SK-N-SH treated with all-trans-retinoic acid at 6 μM for 48 hours (cell line): ENCODE measurements around the gene FAM13A.

ENCODE experiments used
- ATAC-seq: fragments of 200-7000 bp; cut with Tn5 transposase; 3 replicates; pipeline ENCODE4 v1.9.1; 2020; ENCODE audit warnings: mild to moderate bottlenecking, moderate library complexity
- BACH2 ChIP-seq: fragments of 250-450 bp; sonication (Bioruptor Pico); IDR thresholded peaks from 2 replicates; pipeline ENCODE4 v1.9.0; 2021; ENCODE audit warnings: mild to moderate bottlenecking, borderline replicate concordance
- CSDC2 ChIP-seq: fragments of 250-450 bp; sonication (Bioruptor Pico); IDR thresholded peaks from 2 replicates; pipeline ENCODE4 v1.5.0; 2020; ENCODE audit warnings: mild to moderate bottlenecking, moderate library complexity
- CSRNP3 ChIP-seq: fragments of 250-450 bp; sonication (Bioruptor Pico); IDR thresholded peaks from 2 replicates; pipeline ENCODE4 v1.5.1; 2021; ENCODE audit warnings: mild to moderate bottlenecking, moderate library complexity
- GLIS3 ChIP-seq: fragments of 250-450 bp; sonication (Bioruptor Pico); IDR thresholded peaks from 2 replicates; pipeline ENCODE4 v1.5.0; 2020; ENCODE audit warnings: mild to moderate bottlenecking, moderate library complexity
- ISL1 ChIP-seq: fragments of 250-450 bp; sonication (Bioruptor Pico); IDR thresholded peaks from 2 replicates; pipeline ENCODE4 v2.1.2; 2022; ENCODE audit warnings: mild to moderate bottlenecking, moderate library complexity
- OSR1 ChIP-seq: fragments of 250-450 bp; sonication (Bioruptor Pico); IDR thresholded peaks from 2 replicates; pipeline ENCODE4 v1.8.0; 2022; ENCODE audit warnings: moderate library complexity, mild to moderate bottlenecking, inconsistent platforms
- PATZ1 ChIP-seq: fragments of 250-450 bp; sonication (Bioruptor Pico); IDR thresholded peaks from 2 replicates; pipeline ENCODE4 v1.8.0; 2020; ENCODE audit warnings: mild to moderate bottlenecking, moderate library complexity, borderline replicate concordance
- POU6F1 ChIP-seq: fragments of 250-450 bp; sonication (Bioruptor Pico); IDR thresholded peaks from 2 replicates; pipeline ENCODE4 v1.8.0; 2021; ENCODE audit warnings: low read depth, mild to moderate bottlenecking, moderate library complexity, borderline replicate concordance
- PPARA ChIP-seq: fragments of 250-450 bp; sonication (Bioruptor Pico); IDR thresholded peaks from 2 replicates; pipeline ENCODE4 v1.5.0; 2020; ENCODE audit warnings: mild to moderate bottlenecking, borderline replicate concordance
- RARB ChIP-seq: fragments of 250-450 bp; sonication (Bioruptor Pico); IDR thresholded peaks from 2 replicates; pipeline ENCODE4 v1.8.0; 2021; ENCODE audit warnings: mild to moderate bottlenecking, moderate library complexity
- SNAI2 ChIP-seq: fragments of 250-450 bp; sonication (Bioruptor Pico); IDR thresholded peaks from 2 replicates; pipeline ENCODE4 v1.5.0; 2020; ENCODE audit warnings: mild to moderate bottlenecking, moderate library complexity
- TCF4 ChIP-seq: fragments of 250-450 bp; sonication (Bioruptor Pico); IDR thresholded peaks from 2 replicates; pipeline ENCODE4 v1.8.0; 2021; ENCODE audit warnings: mild to moderate bottlenecking, moderate library complexity, borderline replicate concordance
- TOX ChIP-seq: fragments of 250-450 bp; sonication (Bioruptor Pico); IDR thresholded peaks from 2 replicates; pipeline ENCODE4 v1.8.0; 2021; ENCODE audit warnings: mild to moderate bottlenecking, moderate library complexity, borderline replicate concordance
- TSHZ2 ChIP-seq: fragments of 250-450 bp; sonication (Bioruptor Pico); IDR thresholded peaks from 2 replicates; pipeline ENCODE4 v1.5.0; 2020; ENCODE audit warnings: mild to moderate bottlenecking, moderate library complexity
- ZC3H10 ChIP-seq: fragments of 250-450 bp; sonication (Bioruptor Pico); IDR thresholded peaks from 2 replicates; pipeline ENCODE4 v1.5.1; 2021; ENCODE audit warnings: mild to moderate bottlenecking, moderate library complexity
- ZFP30 ChIP-seq: fragments of 450-650 bp; formaldehyde crosslinking; IDR thresholded peaks from 2 replicates; pipeline ENCODE4 v1.5.0; 2022; ENCODE audit warnings: mild to moderate bottlenecking, moderate library complexity
- ZNF565 ChIP-seq: fragments of 450-650 bp; formaldehyde crosslinking; conservative IDR thresholded peaks from 2 replicates; pipeline ENCODE4 v1.5.0; 2020; ENCODE audit warnings: low read depth, mild to moderate bottlenecking, moderate library complexity
- ZNF70 ChIP-seq: fragments of 450-650 bp; formaldehyde crosslinking; IDR thresholded peaks from 2 replicates; pipeline ENCODE4 v1.5.0; 2020; ENCODE audit warnings: mild to moderate bottlenecking, moderate library complexity
- ZNF8 ChIP-seq: fragments of 450-650 bp; formaldehyde crosslinking; IDR thresholded peaks from 2 replicates; pipeline ENCODE4 v1.5.0; 2020; ENCODE audit warnings: mild to moderate bottlenecking, moderate library complexity

The FAM13A gene

GRCh38 chr4:88817740-88818139 lies 239.2 kb downstream of the FAM13A start:
- TF ChIP-seq SNAI2 (CRISPR knock-in tag) (no peak), ZFP30 (CRISPR knock-in tag) (no peak), RARB (CRISPR knock-in tag) (no peak), CSRNP3 (CRISPR knock-in tag) (no peak), ZNF8 (no peak), ZNF565 (CRISPR knock-in tag) (no peak), ZNF70 (CRISPR knock-in tag) (no peak)

GRCh38 chr4:88816360-88816759 lies 240.6 kb downstream of the FAM13A start:
- no peak for TF ChIP-seq TSHZ2 (CRISPR knock-in tag)
- TF ChIP-seq ZFP30 (CRISPR knock-in tag): no peak
- TF ChIP-seq ZC3H10 (CRISPR knock-in tag): no peak
- TF ChIP-seq, all 23 proteins: peak for 0
- ATAC-seq: no peak

More at GRCh38 chr4:88817740-88818139, 239.2 kb downstream of the FAM13A start:
- ATAC-seq: no peak

GRCh38 chr4:88814043-88814617 lies 242.9 kb downstream of the FAM13A start:
- TF ChIP-seq OSR1 (CRISPR knock-in tag) (no peak), CSDC2 (CRISPR knock-in tag) (no peak), CSRNP3 (CRISPR knock-in tag) (no peak), ISL1 (CRISPR knock-in tag) (no peak), PPARA (CRISPR knock-in tag) (no peak), RARB (CRISPR knock-in tag) (no peak), BACH2 (CRISPR knock-in tag) (no peak), ZC3H10 (CRISPR knock-in tag) (no peak), ZNF70 (CRISPR knock-in tag) (no peak), GLIS3 (no peak), PATZ1 (CRISPR knock-in tag) (no peak)
- ATAC-seq: no peak

GRCh38 chr4:88813013-88813412 lies 244.0 kb downstream of the FAM13A start:
- no peak for ATAC-seq
- TF ChIP-seq BACH2 (CRISPR knock-in tag) (no peak), PATZ1 (CRISPR knock-in tag) (no peak), ZNF70 (CRISPR knock-in tag) (no peak)
- TF ChIP-seq, all 23 proteins: peak for 0

GRCh38 chr4:88812420-88812819 lies 244.6 kb downstream of the FAM13A start:
- no peak for ATAC-seq
- TF ChIP-seq TOX (CRISPR knock-in tag) (no peak), ISL1 (CRISPR knock-in tag) (no peak), POU6F1 (CRISPR knock-in tag) (no peak), CSRNP3 (CRISPR knock-in tag) (no peak), TCF4 (CRISPR knock-in tag) (no peak)
